22Rv1 (cell line): ENCODE measurements around the gene DLG5.

ENCODE experiments used
- CTCF ChIP-seq: fragments of 450-650 bp; IDR thresholded peaks from 2 replicates; pipeline ENCODE4 v1.5.1; 2017; ENCODE audit warnings: mild to moderate bottlenecking
- ZFX ChIP-seq: fragments of 450-650 bp; IDR thresholded peaks from 2 replicates; pipeline ENCODE4 v1.6.1; 2017; ENCODE audit warnings: antibody characterized with exemption, borderline replicate concordance

GRCh38 chr10:77955136-77955535 lies 28.6 kb upstream of the DLG5 start:
- TF ChIP-seq CTCF, result no peak
- no peak for TF ChIP-seq ZFX
